Measurements from ENCODE around the gene SMIM27.
A peak's percentile ranks its signal among the peaks of the same experiment; 100 is the strongest.
"Not testable (repeated sequence)": the region's sequence is repeated elsewhere in the genome, so short reads cannot be mapped to it uniquely, and the experiment has no call there.

SMIM27 gene, protein sequence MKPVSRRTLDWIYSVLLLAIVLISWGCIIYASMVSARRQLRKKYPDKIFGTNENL

DNA sequence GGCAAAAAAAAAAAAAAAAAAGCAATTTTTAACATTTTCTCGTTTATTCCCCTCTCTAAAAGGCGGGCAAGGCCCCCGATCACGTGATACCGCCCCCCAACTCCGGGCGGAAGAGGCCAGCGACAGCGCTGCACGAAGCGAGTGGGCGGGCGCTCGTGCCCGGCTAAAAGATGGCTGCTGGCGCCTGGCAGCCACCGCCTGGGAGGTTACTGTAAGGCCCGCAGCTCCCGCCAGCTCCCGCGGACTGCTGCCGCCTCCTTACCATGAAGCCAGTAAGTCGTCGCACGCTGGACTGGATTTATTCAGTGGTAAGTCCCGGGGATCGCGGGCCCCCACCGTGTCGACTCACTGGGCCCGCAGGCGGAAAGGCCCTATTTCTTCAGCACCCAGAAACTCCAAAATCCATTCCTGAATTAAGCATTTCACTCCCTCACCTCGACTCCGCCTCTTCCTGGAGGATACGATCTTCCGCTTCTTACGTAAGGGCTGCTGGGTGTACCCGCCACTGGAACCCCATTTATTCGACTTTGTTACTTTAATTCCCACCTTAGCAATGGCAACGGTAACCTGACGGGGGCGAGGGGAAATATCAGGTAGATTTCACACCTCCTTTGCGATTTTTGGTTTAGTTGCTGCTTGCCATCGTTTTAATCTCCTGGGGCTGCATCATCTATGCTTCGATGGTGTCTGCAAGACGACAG lies at the start of gene SMIM27, which contains the start of gene TOPORS:
Gene SMIM27, plus strand, starts transcription at position 156 of the 701 bp plus-strand sequence. Its CDS starts 108 bp downstream, at position 264.
Gene TOPORS, minus strand, starts transcription at position 415 of the 701 bp plus-strand sequence. Its CDS starts 150 bp downstream, at position 265.
- peak; percentile 87 for DNase-seq (ENCODE audit: low spot score)

DNA sequence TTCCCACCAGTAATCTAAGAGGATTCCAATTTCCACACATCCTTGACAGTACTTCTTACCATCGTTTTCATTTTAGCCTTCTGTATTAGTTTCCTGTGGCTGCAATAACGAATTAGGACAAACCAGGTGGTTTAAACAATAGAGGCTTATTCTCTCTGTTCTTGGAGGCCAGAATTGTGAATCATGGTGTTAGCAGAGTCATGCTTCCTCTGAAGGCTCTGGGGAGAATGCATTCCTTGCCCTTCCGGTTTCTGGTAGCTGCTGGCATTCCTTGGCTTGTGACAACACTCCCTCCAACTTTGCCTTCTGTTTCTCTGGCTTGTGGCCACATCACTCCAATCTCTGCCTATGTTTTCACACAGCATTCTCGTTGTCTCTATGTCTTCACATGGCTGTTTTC lies 49.7 kb upstream of the SMIM27 start:
- DNase-seq (ENCODE audit: low spot score) = no peak

DNA sequence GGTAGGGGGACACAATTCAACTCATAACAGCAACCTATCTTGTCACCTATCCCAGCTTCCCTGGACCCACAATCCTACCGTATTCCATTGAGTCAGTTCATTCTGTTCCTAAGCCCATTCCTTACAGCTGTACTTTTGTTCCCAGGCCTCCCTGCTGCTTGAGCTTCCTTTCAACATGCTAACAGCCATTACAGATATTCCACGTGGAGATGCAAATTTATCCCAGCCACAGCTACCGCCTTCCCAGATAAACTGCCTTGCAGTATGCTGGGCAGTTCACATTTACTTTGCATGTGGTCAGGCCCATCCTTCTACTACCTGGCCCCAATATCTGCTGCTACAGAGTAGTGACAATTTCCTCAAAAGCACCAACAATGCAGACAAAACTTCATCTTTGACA lies 49.1 kb upstream of the SMIM27 start:
- no peak for DNase-seq (ENCODE audit: low spot score)

DNA sequence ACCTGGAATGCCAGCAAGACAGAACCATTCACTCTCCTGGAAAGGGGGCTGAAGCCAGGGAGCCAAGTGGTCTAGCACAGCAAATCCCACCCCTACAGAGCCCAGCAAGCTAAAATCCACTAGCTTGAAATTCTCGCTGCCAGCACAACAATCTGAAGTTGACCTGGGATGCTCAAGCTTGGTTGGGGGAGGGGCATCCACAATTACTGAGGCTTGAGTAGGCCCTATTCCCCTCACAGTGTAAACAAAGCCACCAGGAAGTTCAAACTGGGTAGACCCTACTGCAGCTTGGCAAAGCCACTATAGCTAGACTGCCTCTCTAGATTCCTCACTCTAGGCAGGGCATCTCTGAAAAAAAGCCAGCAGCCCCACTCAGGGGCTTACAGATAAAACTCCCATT lies 43.4 kb upstream of the SMIM27 start:
- no peak for DNase-seq (ENCODE audit: low spot score)

DNA sequence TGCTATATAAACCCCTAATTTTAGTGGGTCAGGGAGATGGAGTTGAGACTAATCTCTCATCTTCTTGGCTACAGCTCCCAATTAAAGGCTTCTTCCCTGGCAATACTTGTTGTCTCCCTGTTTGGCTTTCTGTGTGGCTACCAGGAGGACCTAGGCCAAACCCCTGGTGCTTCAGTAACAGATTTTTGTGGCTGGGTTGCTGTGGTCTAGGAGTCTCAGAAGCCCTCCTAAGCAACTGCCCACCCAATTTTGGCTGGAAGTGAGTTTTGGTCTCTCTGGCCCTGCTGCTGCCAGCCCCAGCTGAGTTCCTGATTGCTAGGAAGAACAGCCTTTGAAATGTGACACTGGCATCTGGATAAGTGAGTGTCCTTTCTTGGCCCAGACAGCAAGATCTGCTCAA lies 35.9 kb upstream of the SMIM27 start:
- no peak for DNase-seq (ENCODE audit: low spot score)

DNA sequence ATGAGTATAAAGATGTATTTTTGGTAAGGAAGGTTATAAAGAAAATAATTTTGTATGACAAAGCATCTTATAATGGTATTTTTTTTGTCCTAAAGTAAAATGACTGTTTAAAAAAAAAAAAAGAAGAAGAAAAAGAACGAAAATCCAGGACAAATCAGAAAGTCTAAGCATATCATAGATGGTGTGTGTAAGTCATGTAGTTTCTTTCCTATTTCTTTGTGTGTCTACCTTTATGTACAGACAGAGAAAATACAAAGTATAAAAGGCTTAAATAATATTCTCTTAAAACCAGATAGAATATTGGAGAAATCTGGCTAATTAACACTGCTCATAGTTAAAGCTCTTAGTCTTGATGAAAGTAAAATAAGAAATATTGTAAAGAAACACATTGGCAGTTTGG lies 33.9 kb upstream of the SMIM27 start:
- no peak for DNase-seq (ENCODE audit: low spot score)

DNA sequence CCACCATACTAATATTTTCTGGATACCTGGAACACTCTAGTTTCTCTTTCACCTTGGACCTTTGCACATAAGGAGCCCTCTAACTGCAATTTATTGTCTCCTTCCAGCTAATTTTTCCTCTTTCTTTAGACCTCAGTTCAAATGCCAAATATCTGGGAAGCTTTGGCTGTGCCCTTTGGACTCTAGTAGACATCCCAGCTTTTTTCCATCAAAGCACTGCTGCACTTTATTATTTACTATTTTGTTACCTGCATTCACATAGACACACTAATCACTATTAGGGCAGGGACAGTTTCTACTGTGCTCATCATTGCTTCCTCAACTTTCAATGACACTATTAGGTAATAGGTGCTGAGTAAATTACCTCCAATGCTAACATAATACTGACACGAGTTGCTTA lies 28.2 kb upstream of the SMIM27 start:
- DNase-seq (ENCODE audit: low spot score) = no peak

DNA sequence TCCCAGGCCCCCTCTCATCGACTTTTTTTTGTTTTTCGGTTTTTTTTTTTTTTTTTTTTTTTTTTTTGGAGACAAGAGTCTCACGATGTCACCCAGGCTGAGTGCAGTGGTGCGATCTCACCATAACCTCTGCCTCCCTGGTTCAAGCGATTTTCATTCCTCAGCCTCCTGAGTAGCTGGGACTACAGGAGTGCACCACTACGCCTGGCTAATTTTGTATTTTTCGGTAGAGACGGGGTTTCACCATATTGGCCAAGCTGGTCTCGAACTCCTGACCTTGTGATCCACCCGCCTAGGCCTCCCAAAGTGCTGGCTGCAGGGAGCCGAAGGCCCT lies 27.6 kb upstream of the SMIM27 start:
- DNase-seq (ENCODE audit: low spot score) = not testable (repeated sequence)

DNA sequence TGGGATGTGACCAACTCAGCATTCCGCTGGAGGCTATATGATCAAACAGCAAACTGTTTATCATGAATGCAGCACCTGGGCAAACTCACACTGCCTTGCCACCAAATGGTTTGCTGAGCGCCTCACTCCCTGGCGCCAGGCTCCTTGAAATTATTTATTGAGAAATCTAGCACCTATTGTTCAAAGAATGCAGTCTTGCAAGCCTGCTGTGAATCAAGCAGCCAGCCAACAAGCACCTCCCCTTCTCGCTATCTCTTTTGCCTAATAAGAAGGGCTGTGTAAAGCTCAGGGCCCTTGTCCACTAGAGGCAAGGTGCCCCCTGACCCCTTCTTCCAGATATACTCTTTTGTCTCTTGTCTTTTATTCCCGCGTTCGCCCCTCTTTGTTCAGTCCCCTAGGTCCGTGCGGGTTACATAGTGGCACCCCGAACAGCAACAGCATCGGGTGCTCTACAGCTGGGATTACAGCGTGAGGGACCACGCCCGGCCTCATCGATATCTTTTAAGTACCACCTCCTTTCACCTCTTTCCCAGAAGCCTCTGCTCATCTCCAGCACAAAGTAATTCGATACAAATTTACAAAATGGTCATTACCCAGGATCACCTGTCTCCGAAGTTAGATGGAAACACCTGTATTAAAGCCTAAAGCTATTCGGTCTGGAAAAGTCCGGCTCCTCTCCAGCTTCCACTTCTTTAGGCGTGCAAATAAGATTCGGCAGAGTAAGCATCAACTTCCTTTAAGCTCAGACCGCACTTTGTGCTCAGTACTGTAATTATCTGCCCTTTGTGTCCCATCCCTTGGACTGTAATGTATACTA lies 27.0 kb upstream of the SMIM27 start:
- peak; percentile 45 for DNase-seq (ENCODE audit: low spot score)

DNA sequence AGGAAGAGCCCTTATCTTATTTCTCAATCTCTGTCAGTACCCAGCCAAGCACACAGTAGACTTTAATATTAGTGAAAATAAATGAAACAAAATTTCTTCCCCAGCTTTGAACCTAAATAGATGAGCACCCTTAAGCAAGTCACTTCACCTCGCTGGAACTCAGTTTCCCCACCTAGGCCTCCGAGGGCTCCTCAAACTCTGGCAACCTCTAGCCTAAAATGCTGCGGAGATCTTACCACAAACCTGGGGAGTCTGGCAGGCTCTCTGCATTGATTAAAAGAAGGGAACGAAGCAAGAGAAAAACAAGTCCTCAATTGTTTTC lies 26.5 kb upstream of the SMIM27 start:
- DNase-seq (ENCODE audit: low spot score) = no peak

DNA sequence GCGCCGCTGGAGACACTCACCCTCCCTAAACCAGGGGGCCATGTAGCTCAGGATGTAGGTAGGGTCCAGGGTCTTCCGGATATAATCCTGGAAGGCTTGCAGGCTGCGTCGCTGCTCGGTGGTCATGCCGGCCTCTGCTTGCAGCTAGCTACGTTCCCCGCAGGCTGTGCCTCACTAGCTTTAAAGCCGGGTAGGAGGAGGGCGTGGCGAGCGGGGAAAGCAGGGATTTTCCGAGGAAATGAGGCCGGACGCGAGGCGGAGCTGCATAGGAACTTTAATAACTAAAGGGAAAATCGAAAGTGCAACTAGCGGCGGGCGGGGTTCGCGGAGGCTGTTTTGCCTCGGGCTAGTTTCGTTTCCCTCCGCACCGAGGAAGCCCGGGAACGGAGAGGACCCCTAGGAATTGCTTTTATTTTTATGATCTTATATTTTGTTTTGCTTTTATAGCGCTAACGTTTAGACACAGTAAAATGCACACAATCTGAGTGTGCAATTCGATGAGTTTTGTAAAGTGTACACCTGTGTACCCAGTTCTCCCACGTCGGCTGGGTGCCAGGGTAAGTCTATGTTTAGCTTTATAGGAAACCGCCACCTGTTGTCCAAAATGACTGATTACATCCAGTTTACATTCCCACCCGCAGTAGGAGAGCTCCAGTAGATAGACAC lies 26.0 kb upstream of the SMIM27 start, which contains the start of gene RIGI:
Gene RIGI, minus strand, starts transcription at position 156 of the 666 bp plus-strand sequence. Its CDS starts 30 bp downstream, at position 126.
- DNase-seq (ENCODE audit: low spot score) = peak; percentile 89

DNA sequence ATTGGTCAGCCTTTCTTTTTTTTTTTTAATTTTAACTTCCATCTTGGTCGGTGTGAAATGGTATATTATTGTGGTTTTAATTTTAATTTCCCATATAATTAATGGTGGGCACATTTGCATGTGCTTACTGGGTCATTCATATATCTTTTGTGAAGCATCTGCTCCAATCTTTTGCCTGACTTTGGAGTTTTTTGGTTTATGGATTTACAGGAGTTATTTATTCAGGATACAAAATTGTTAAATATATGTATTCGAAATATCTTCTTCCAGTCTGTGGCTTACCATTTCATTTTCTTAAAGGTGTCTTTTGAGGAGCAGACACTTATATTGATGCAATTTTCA lies 25.4 kb upstream of the SMIM27 start:
- no peak for DNase-seq (ENCODE audit: low spot score)

DNA sequence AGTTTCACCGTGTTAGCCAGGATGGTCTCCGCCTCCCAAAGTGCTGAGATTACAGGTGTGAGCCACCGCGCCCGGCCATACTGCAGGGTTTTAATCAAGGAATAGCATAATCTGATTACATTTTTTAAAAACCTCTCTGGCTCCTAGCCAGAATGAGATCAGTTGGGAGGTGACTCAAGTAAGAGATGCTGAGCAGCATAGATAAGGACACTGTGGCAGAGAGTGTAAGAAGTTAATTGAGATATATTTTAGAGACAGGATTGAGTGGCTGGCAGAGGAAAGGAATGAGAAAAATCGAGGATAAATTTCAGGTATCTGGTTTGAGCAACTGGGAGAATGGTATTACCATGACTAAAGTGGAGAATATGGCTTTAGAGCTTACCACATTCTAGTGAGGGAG lies 18.8 kb upstream of the SMIM27 start:
- DNase-seq (ENCODE audit: low spot score) = peak; percentile 85

DNA sequence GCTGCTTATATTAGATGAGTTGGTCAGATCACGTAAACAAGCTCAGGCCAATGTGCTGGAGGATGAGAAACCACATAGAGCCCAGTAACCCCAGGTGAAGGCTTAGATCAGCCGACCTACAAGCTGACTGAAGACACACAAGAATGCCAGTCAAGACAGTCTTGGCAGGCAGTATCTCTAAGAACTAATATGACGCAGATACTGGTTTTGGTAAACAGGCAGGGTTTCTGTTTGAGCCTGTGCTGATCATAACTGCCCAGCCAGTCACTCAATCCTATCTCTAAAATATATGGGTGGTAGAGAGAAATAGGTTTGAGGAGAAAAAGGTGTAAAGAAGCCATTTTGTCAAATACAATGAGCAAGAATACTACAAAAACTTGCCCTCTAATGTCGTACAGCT lies 18.3 kb upstream of the SMIM27 start:
- peak; percentile 42 for DNase-seq (ENCODE audit: low spot score)

DNA sequence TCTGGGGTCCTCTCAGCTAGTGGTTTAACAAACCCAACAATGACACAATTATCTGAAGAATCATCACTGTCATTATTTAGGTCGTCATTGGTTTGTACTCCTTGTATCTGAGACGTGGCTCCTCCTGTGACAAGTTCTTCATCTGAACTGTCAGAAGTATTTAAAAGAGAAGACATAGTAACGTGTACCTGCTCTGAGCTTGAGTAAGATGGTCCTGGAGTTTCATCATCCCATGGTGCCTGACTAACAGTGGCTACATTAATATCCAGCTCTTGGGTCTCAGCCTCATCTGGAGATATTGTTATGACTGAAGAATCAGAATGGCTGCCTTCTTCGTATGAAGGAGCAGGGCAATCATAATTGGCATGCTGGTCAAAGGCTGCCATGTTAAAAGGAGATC lies 9.1 kb upstream of the SMIM27 start:
- DNase-seq (ENCODE audit: low spot score) = no peak

DNA sequence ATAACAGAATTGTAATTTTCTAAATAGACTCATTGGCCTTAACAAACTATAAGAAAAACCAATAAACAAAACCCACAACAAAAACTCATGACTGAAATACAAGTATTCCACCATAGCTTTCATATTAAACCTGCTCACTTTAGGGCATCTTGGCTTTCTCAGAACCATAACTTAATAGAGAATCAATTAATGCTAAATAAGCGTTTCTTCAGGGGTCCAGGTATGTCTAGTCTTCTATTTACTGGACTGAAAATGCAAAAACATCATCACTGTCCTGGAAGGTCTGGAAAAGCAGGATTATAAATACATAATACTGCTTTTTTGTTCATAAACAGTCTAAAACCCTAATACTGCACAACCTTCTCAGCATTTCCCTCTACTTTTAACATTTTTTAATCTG lies 6.2 kb upstream of the SMIM27 start:
- DNase-seq (ENCODE audit: low spot score) = no peak

DNA sequence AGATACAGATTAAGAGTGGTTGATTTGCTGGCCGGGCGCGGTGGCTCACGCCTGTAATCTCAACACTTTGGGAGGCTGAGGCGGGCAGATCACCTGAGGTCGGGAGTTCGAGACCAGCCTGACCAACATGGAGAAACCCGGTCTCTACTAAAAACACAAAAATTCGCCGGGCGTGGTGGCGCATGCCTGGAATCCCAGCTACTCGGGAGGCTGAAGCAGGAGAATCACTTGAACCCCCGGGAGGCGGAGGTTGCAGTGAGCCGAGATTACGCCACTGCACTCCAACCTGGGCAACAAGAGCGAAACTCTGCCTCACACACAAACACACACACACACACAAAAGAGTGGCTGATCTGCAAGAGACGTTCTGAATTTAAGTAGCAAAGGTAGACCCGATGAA lies 3.9 kb upstream of the SMIM27 start:
- DNase-seq (ENCODE audit: low spot score) = not testable (repeated sequence)

DNA sequence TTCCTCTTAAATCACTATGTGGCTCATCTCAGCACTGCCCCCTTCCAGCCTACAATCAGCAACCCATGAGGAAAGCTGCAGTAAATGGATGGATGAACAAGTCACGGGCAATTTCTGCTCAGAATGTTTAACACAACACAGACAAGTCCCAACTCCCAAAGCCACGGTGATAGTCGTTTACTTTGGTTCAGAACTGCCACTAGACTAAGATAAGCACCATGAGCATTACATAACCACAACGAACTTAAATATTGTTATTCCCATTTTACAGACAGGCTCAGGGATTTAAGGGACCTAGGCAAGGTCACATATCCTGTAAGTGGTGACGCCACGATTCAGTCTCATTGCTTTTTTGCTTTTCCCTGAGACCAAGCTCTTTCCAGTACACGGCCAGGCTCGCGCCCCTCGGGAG lies 2.0 kb upstream of the SMIM27 start:
- peak; percentile 67 for DNase-seq (ENCODE audit: low spot score)

DNA sequence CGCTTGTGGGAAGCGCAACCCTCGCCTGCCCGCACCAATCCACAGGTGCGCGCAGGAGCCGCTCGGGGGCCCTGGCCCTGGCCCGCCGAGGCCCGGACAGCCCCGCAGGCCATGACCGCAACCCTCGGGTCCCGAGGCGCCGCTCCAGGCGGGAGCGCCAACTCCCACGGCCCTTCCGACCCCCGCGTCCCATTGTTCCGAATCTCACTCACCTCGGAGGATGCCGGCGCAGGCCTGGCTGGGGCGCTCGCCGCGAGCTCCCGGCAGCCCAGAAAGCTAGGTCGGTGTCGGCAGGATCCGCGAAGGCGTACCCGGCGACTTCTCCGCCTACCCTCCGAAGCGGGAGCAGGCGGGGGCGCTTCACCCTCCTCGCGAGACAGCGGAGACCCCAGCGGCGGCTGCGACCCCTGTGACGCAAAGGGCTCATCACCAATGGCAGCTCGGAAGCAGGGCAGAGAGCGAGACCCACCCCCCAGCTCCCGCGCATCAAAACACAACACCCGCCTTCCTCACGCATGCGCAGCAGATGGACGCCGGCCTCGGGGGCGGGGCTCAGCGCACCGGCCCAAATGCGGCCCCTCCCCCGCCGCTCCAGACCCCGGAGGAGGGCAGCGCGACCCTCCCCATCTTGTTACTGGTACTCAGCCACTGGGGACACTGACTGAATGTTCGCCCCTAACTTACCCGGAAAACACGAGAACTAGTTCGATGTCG lies 1.4 kb upstream of the SMIM27 start:
- DNase-seq (ENCODE audit: low spot score) = peak; percentile 93

DNA sequence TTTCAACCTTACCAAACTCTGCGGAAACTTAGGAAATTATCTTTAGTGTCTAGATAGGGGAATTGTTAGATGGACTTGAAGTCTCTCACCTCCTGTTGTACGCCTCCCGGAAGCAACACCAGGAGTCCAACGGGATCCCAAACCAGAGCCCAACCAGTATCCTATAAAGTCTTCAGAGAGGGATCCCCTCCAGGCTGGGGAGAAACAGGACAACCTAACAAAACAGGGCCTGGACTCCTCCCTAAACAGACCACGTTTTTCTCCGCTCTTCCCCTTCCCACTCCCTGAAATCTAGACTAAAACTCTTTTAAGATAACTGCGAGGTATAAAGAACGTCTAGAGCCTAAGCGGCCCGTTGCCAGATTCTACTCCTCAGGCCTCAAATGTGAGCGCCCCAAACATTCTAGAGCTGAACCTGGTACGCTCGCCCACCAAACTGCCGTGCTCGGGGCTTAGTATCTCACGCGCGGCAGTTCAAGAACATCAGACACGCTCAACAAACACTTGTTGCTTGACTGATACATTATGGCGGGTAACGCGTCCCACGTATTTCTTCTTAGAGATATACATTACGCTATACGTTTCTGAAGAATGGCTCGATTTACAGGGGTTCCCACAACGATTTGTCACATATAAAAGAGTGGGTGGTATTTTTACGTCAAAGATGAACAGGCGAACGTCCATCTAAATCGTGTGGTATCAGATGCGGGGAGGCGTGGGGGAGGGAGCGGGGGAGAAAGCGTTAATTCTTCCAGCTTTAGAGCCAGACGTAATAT lies 663 bp upstream of the SMIM27 start:
- DNase-seq (ENCODE audit: low spot score) = no peak

DNA sequence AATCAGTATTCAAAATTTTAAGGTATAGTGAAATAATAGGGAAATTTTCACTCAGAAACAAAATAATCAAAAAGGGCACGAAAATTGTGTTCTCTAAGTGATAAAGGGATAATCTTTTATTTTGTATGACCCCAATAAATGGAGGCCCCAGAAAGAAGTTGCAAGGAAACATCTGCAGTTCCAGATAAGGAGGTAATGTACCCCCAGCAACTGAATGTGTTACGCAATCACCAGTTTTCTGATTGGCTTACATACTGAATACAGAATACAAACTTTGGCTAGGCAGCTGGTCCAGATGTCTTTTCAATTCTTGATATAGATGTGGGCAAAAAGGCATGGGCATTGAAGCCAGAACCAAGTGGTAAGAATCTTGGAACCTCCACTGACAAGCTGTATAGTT lies 2.0 kb downstream of the SMIM27 start:
- peak; percentile 86 for DNase-seq (ENCODE audit: low spot score)

DNA sequence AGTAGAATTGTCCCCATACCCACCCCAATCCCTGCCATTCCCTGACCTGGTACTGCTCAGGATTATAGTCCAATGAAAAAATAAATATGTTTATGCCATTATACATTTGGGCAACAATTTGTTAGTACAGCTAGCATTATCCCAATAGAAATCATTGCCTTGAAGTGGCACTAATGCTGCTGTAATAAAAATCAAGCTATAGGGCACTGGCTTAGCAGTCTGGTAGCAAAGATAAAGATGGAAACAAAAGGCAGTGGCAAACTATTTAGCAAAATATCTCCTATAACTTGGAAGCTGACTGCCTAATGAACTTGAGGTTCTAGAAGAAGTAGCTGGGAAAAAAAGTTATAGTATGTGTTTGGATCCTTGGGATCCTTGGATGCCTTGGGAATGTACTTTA lies 2.5 kb downstream of the SMIM27 start:
- no peak for DNase-seq (ENCODE audit: low spot score)

Data from hematopoietic multipotent progenitor cell treated with erythropoietin and hydrocortisone succinate and interleukin-3 and kit ligand, for 17 days (in vitro differentiated cells).